ENCODE measurements around the gene FZD7. TPM values are rescaled to one million over a fixed set of nuclear protein-coding genes. Genes with fewer than 3 reads are reported as not detected.

Gene FZD7
- total RNA-seq, 1 experiment from 2014 or later = 10.8 TPM

DNA sequence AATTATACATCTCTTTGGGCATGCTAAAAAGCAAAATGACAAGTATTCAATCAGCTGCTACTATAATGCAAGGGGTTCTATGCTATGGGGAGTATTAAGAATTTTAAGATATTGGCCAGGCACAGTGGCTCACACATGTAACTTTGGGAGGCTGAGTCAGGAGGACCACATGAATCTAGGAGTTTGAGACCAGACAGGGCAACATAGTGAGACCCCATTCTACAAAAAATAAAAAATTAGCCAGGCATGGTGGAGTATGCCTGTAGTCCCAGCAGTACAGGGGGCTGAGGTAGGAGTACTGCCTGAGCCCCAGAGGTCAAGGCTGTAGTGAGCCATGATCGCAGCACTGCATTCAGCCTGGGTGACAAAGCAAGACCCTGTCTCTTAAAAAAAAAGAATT lies 33.9 kb downstream of the FZD7 start:
- DNase-seq (ENCODE audit: low spot score) = no peak

DNA sequence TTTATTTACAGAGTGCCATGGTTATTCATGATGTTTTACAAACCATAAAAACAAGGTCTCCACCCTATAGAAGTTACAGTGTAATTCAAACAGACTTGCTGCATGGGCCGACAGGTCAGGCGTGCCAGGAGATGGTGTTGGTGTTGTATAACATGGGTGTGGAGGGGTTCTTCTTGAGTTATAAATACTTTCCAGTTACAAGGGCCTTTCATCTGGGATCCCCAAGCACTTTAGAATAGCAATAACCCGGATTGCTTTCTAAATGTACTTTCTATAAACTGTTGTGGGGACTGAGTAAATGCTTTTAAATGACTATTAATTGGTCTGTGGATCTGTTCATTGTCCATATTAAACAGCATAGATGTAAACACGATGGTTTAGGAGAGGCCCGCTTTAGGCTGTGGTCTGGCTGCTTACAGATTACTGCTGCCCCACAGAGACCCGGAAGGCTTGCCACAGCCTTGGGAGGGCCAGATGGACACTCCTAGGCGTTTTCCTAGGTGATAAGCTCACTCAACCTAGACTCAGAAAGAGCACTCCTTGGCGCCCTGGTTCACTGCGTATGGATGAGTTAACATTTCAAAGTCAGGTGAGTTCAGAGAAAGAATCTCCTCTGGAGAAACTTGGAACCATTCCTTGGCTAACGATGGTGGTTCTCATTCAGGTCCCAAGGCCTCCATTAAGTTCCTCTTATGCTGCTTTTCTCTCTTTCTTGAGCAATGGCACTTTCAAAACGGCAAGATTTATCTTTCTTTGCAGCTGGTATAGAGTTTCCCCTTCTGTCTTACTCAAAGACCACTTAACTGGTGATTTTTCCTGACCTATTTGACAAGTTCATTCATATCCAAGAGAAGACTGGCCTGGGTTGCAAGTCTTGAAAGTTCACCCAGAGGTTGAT lies 35.8 kb downstream of the FZD7 start:
- no peak for DNase-seq (ENCODE audit: low spot score)

DNA sequence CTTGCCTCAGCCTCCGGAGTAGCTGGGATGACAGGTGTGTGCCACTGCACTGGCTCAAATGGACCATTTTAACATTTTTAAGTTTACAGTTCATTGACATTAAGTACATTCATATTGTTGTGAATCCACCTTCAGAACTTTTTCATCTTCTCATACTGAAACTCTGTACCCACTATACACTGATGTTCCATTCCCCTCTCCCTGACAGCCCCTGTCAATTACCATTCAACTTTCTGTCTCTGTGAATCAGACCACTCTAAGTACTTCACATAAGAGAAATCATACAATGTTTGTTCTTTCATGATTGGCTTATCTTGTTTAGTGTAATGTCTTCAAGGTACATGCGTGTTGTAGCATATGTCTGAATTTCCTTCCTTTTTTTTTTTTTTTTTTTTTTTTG lies 37.5 kb downstream of the FZD7 start:
- DNase-seq (ENCODE audit: low spot score) = no peak

DNA sequence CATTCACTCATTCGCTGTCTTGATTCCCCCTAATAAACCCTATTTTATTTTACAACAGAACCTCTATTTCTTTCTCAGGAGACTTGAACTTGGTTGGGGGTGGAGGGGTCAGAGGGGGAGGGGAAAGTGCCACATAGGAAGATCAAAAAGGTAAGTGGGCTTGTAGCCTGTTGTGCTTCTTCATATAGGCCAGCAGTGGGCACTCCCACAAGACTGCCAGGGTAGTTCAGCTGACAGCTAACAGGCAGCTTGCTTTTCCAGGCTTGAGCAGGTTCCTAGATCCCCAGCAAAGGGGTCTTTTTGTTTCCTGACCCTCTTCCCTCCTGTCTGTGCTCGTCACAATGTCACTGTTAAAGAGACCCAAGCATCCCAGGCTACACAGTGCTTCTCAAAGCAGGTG lies 38.6 kb downstream of the FZD7 start:
- no peak for DNase-seq (ENCODE audit: low spot score)

DNA sequence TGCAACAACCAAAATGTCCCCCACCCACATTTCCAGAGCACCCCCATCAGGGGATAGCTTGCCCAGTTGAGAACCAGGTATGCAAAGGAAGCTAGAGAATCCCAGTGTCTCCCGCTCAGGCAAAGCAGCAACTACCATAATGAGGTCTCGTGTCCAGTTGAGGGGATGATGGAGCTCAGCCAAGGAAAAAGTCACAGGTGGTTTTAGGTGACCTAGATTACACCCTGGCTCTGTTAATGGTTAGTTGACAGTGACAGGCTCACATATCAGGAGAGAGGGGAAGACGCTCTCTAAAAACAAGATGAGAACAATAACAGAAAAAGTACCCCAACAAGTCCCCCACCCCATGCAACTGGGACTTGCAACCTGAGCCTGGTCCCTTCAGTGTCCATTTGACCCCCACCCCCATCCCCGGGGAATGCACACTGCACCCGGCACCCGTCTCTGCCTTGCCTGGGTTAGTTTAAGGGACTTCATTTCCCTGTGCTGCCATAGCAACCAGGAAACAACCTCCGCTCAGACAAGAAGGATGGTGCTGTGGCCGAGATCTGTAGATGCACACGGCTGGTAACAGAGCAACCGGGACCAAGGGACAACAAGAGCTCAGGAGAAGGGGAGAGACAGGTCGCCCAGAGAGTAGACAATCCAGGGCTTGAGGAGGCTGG lies 39.2 kb downstream of the FZD7 start, which contains the start of gene KIAA2012:
KIAA2012 (plus strand) TSS at position 519 of the 665 bp plus-strand sequence. CDS start 373 bp downstream, outside the sequence.
- no peak for DNase-seq (ENCODE audit: low spot score)

DNA sequence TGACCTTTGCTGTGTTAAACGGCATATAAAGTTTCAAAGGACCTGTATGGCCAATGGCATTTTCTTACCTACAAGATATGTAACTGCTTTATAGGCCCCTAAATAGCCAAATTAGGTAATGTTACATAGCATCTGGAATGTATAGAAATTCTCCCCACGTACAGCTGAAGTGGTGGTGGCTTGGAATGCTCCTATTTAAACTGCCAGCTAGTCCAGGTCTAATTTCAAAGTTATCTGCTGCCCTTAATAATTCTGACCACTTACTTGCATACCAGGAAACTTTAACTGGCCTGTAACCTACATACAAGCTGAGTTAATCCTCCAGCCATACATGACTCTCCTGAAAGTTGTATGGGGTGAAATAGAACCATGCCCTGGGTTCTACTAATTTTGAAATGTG lies 40.7 kb downstream of the FZD7 start:
- no peak for DNase-seq (ENCODE audit: low spot score)

DNA sequence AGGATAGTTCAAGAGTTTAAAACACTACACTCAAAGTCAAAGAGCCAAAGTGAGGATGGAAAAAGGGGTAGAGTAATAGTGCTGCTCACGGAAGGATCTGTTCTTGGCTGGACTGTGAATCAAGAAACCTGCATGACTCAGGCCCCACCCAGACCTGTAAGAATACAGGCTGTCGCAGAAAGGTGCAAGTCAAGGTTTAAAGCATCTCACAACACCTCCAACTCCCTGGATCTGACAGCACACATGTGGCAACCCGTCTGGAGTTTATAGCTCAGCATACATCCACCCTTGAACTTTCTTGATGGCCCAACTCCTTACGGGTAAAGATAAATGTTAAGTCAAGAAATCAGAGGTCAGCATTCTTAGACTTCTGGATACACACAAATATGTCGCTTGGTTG lies 45.7 kb downstream of the FZD7 start:
- DNase-seq (ENCODE audit: low spot score) = no peak

DNA sequence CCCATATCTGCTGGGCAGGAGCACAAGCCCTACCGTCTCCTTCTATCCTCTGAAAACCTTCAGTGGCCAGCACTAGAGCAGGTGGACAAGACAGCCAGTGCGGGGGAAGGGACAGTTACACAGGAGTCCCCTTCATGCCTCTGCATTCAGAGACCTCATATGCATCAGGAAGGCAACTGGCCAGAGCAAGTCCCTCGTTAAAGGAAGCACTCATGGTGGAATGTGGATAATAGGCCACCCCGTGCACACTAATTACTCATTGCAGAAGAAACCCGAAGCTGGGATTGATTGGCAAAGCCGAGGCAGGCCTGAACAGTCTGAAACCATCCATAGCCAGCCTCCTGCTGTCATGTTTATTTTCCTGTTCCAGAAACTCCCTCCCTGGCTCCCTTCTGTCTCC lies 50.6 kb downstream of the FZD7 start:
- no peak for DNase-seq (ENCODE audit: low spot score)

Other genes starting within 250 kb of the FZD7 start
- gene CDK15, start 227.3 kb upstream of the FZD7 start, total RNA-seq (2014; rRNA removed; shearing (Covaris generic)) = 0.19 TPM in 1 of 2 replicates, not detected in the other
- not detected in 2 replicates for gene KIAA2012, start 39.4 kb downstream of the FZD7 start, total RNA-seq (2014; rRNA removed; shearing (Covaris generic))
- 361 and 387 TPM in 2 replicates for gene SUMO1, start 204.7 kb downstream of the FZD7 start, total RNA-seq (2014; rRNA removed; shearing (Covaris generic))
- 111 and 186 TPM in 2 replicates for gene NOP58, start 231.9 kb downstream of the FZD7 start, total RNA-seq (2014; rRNA removed; shearing (Covaris generic))